Measurements from ENCODE around the gene IL22. TPM values are rescaled to one million over a fixed set of nuclear protein-coding genes. Genes with fewer than 3 reads are reported as not detected.

IL22 gene
- total and polyA plus RNA-seq, 9 of the 15 experiments (the other 6 are each of a cell fraction or from before 2014, with no cell fraction given), result not detected

- no peaks in the 10 kb centered on the region for H3K79me2 ChIP-seq (ENCODE audit: control insufficient read depth, insufficient read depth, low read length)
- intact Hi-C loops (cut with micrococcal nuclease) (no loop called here), in situ Hi-C loops (cut with MboI) (no loop called here)
- no TSS peak for BruUV-seq (replicated peaks)
- ChIA-PET CTCF (ENCODE audit: low intra/inter-chr PET ratio) (no interaction called here), POLR2A (no interaction called here)
- no peak overlapping the region for H2AFZ ChIP-seq (ENCODE audit: low read depth, low read length)
- DNase-seq (ENCODE audit: extremely low read depth in 1 of 4, low spot score in 3 of 4), result no peak
- H3K9me1 ChIP-seq (ENCODE audit: control insufficient read depth, insufficient read depth, low read length), result no peaks in the 10 kb centered on the region
- H3K9ac ChIP-seq (ENCODE audit: insufficient read depth in 1 of 2, low read depth in 2 of 2, low read length in 2 of 2), result no peak overlapping the region
- H3K4me2 ChIP-seq (ENCODE audit: insufficient read depth, low read length), result no peak overlapping the region
- H3K36me3 ChIP-seq (ENCODE audit: control insufficient read depth, insufficient read depth, low read length), result no peaks in the 10 kb centered on the region
- 2% methylated on average over 4 of the region's 4 CpGs for WGBS (ENCODE audit: insufficient coverage, low coverage, missing lambda C conversion rate)
- no peak for ATAC-seq
- H3K4me1 ChIP-seq (replicated peaks in 1 of 2; ENCODE audit: control insufficient read depth in 2 of 2, insufficient read depth in 2 of 2, low read length in 2 of 2), result no peaks in the 10 kb centered on the region
- no peaks in the 10 kb centered on the region for H3K9me3 ChIP-seq (replicated peaks; ENCODE audit: control insufficient read depth, insufficient read depth, low read depth, low read length)
- H3K4me3 ChIP-seq, result no peak overlapping the region
- peak; percentile 59; the same call in 1 of the 2 replicates for TF ChIP-seq EGR1 (conservative IDR thresholded peaks at IDR 0.05)
- no peak for TF ChIP-seq ZNF778 (CRISPR knock-in tag; IDR thresholded peaks at IDR 0.05)
- H4K20me1 ChIP-seq (replicated peaks; ENCODE audit: control insufficient read depth, insufficient read depth, low read length), result no peaks in the 10 kb centered on the region
- peaks cover 12 to 20% of the 10 kb centered on the region in 2 experiments; a peak in 4 of 5 replicates for H3K27me3 ChIP-seq (ENCODE audit: control insufficient read depth in 2 of 2, insufficient read depth in 2 of 2, low read length in 2 of 2)
- H3K27ac ChIP-seq (ENCODE audit: extremely low read depth, low read depth, low read length), result no peak overlapping the region
- no peak for FAIRE-seq
Measured at GRCh38 chr12:68286396-68286795, 33.0 kb upstream of the IL22 start.

- intact Hi-C loops (cut with micrococcal nuclease) (no loop called here), in situ Hi-C loops (cut with MboI) (no loop called here)
- 8% methylated on average over 3 of the region's 3 CpGs for WGBS (ENCODE audit: insufficient coverage, low coverage, missing lambda C conversion rate)
- Histone ChIP-seq H3K4me2 (ENCODE audit: insufficient read depth, low read length) (no peak overlapping the region), H3K4me1 (replicated peaks in 1 of 2; ENCODE audit: control insufficient read depth in 2 of 2, insufficient read depth in 2 of 2, low read length in 2 of 2) (peaks cover 0 to under 1% of the 10 kb centered on the region in 2 experiments; a peak in 1 of 5 replicates), H3K27ac (ENCODE audit: extremely low read depth, low read depth, low read length) (no peak overlapping the region), H3K79me2 (ENCODE audit: control insufficient read depth, insufficient read depth, low read length) (no peaks in the 10 kb centered on the region), H3K36me3 (ENCODE audit: control insufficient read depth, insufficient read depth, low read length) (no peaks in the 10 kb centered on the region), H3K27me3 (ENCODE audit: control insufficient read depth in 2 of 2, insufficient read depth in 2 of 2, low read length in 2 of 2) (peaks cover 16 to 27% of the 10 kb centered on the region in 2 experiments), H3K9ac (ENCODE audit: insufficient read depth in 1 of 2, low read depth in 2 of 2, low read length in 2 of 2) (no peak overlapping the region), H2AFZ (ENCODE audit: low read depth, low read length) (no peak overlapping the region), H4K20me1 (replicated peaks; ENCODE audit: control insufficient read depth, insufficient read depth, low read length) (no peaks in the 10 kb centered on the region), H3K9me1 (ENCODE audit: control insufficient read depth, insufficient read depth, low read length) (no peaks in the 10 kb centered on the region), H3K9me3 (replicated peaks; ENCODE audit: control insufficient read depth, insufficient read depth, low read depth, low read length) (no peaks in the 10 kb centered on the region), H3K4me3 (no peak overlapping the region)
- POLR2A ChIA-PET, result interaction anchor here (0.6 kb wide), 1 partner anchor 278 kb away, joined by 3 read pairs; no protein-coding TSS in a partner anchor
- CTCF ChIA-PET (ENCODE audit: low intra/inter-chr PET ratio), result no interaction called here
- no TSS peak for BruUV-seq (replicated peaks)
- no peak for DNase-seq (ENCODE audit: extremely low read depth in 1 of 4, low spot score in 3 of 4)
- FAIRE-seq, result no peak
- TF ChIP-seq NEUROD1 (IDR thresholded peaks at IDR 0.05; ENCODE audit: borderline replicate concordance, low read depth, low read length, partially characterized antibody) (no peak), HDAC1 (IDR thresholded peaks at IDR 0.05) (no peak), TGIF2 (CRISPR knock-in tag; IDR thresholded peaks at IDR 0.05) (no peak), MCM5 (IDR thresholded peaks at IDR 0.05; ENCODE audit: low read depth) (no peak), ZNF589 (CRISPR knock-in tag; IDR thresholded peaks at IDR 0.05; ENCODE audit: low read depth) (no peak), TFAP4 (CRISPR knock-in tag; IDR thresholded peaks at IDR 0.05; ENCODE audit: borderline replicate concordance) (no peak), NCOA1 (IDR thresholded peaks at IDR 0.05; ENCODE audit: low read depth) (no peak), NFYB (IDR thresholded peaks at IDR 0.05; ENCODE audit: extremely low read depth, insufficient read length) (no peak), KAT8 (IDR thresholded peaks at IDR 0.05; ENCODE audit: low read depth) (no peak), ZSCAN32 (CRISPR knock-in tag; IDR thresholded peaks at IDR 0.05) (no peak)
- no peak for ATAC-seq
Measured at GRCh38 chr12:68285541-68285940, 32.1 kb upstream of the IL22 start.
